ENCODE measurements around the gene MYF5.

MYF5 gene

DNA sequence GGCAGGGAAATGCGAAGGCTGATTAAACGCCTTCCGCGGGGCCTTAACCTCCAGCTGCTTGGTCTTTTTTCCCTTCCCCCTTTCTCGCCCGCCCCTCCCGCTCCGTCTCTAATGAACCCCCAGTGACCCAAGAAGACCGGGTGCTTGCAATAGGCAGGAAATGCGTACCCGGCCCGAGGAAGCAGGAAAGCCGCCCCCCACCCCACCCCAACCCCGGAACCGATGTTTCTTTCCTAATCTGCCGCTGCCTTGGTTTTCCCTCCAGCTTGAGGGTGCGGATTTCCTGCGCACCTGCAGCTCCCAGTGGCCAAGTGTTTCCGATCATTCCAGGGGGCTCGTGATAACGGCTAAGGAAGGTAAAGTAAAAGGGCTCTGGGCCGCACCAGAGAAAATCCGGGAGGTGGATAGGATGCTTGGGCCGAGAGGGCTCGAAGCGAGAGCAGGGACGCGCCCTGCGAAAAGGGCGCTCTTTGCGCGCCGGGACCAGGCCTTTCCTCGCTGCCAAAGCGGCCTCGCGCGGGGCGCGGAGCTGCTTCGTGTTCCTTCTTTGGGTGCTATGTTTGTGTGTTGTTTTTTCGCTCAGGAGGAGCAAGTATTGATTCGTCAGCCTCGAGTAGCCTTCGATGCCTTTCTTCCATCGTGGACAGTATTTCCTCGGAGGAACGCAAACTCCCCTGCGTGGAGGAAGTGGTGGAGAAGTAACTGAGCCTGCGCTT is 8.3 kb upstream of the MYF5 start:
- DNase-seq: no peak

DNA sequence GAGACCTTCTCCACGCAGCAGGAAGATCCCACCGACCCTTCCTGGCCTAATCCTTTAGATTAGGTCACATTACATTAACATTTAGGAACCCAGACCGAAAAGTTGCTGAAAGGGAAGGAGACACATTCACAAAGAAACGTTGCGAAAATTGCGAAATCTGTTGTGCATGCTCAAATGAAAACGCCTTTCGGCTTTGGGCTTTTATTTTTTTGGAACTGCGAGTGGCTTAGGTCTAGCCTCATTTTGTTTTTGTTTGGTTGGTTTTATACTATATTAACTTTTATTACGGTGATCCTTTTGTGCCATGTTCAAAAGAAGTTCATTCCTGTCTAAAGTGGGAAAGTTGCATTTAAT is 7.8 kb upstream of the MYF5 start:
- DNase-seq: no peak

DNA sequence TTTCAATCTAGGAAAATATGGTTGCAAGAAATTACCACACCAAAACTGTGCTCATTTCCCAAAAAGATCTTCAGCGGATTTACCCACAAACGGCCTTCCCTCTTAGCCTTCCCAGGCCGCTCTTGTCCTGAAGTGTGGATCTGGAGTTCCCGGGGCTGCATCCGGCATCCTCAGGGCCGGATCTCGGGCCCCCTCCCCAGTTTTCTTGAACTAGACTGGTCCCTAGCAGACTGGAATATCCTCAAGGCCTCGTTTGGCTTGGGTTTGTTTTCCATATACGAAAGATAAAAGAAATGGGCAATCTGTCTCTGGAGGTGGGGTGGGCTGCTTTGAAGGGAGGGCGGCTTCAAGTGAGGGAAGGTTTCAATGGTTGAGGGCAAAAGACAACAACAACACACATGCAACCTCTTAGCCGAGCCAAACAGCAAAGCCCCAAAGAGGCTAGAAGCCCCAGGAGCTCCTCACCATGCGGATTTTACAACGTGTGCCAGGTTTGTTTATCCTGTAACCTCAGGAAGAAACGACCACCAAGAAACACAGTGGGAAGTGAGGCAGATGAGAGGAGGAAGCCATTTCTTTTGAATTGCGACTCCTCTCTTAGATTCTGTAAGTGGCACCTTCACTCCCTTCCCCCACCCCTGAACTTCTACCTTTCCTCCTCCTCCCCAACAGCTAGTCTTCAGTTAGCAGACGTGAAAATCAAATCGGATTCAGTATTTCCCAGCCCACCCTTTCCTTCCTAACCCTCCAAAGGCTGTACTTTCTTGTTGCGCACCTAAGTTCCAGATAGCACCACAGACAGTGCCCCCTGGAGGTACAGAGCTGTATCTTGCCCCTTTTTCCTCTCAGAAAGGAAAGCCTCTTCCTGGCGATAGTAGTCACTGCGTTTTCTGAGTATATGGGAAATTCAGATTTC is 6.6 kb upstream of the MYF5 start:
- DNase-seq: peak; percentile 26

DNA sequence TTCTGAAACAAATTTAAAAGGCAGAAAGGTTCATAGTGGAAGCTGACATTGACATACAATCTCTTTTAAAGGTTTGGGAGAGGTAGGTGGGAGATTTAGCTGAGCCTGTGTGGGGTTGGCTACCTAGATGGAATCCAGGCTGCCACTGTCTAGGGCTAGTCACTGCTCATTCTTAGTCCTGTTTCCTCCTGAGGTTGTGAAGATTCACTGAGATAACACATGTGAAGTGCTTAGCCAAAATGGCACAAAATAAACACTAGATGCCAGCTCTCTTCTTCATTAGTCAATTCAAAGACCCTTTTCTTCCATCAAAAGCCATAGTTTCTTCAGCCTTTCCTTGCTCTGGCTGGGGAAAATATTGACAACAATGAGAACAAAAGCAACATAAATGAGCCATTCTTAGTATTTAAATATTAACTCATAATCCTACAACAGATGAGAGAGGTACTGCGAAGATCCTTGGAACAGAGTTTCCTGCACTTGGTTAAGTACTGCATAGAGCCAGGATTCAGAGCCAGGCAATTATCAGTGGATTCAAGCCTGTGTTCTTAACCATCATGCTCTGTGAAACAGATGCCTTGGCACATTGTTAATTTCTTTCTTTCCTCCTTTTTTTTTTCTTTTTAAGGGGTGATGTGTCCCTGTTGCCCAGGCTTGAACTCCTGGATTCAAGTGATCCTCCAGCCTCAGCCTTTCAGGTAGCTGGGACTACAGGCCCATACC is 5.8 kb upstream of the MYF5 start:
- no peak for DNase-seq

DNA sequence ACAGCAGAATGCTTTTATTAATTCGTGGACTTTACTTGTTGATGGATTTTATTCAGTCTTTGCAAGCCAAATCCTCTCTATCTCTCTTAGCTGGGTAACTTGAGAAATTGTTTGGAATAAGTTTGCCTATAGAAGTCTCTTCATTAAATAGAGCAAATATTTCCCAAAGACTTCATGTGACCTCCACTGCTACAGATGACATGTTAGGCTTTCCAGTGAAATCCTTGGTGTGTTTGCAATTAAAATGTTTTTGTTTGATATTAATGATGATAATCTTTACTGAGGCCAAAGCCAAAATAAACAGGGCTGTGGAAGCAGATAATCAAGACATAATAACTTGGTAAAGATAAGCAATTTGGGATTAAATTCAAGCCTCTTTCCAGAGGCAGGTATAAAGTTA is 4.8 kb upstream of the MYF5 start:
- DNase-seq: no peak

DNA sequence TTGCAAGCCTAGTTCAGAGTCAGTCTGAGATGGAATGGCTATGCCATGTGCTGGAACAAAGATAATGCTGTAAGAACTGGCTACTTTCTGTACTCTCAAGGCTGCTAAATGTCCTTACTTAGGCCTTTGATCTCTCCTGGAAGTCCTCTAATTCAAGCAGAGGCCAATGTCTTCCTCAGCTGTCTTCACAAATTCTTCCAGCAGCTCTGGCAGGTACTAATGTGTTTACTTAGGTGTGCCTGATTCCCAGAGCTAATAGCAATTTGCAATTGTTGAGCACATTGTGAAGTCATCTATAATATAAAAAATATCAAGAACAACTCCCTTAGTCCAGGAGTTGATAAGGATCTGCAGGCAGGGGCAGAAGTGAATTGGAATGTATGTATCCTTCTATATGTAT is 3.8 kb upstream of the MYF5 start:
- no peak for DNase-seq

DNA sequence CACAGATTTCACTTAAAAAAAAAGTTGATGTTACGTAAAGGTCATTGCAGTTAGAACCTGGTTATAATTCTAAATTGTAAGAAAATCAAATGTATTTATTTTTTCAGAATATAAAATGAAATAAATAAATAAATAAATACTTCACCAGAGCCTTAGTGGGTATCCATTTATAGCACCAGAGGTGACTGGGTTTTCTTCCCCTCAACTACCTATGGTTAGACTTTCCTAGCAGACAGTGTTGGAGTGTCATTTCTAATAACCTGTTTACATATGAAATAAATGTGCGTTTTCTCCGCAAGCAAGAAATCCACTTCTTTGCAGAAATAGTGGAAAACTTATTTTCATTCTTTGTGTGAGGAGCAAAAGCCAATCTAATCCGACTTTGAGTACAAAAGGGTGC is 3.3 kb upstream of the MYF5 start:
- DNase-seq: no peak

DNA sequence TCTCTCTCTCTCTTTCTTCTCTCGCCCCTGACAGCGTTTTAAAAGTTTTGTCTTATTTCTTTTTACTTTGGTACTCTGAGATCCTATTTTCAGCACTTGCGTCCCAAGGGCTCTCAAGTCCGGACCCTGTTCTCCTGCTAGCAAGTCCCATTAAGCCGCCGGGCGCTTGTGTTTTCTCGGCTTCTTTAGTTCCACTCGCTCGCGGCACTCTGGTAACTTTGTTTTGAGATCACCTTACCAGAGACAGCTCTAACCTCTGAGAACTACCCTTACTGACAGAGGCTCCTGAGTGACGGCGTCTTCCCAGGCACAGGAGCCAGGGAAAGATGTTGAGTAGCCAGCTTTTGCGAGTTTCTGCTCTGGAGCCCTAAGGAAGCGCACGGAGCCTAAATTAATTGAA is 2.7 kb upstream of the MYF5 start:
- no peak for DNase-seq

DNA sequence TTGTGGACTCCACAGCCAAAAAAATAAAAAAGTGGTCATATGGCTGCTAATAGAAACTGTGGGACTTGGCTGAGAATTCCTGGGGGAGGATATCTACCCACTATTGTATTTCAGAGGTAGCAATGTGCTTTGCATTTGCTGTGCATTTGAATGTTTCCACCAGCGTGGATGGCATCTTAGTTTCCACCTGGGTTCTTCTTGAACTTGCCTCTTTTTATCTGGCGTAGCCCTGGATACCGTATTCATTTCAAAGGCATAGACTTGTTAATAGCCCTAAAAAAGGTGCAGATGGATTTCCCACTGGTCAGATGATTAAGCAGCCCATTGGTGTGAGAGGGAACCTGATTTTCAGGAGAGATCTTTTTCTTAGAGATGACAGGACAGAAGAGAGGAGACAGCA is 1.9 kb upstream of the MYF5 start:
- no peak for DNase-seq

DNA sequence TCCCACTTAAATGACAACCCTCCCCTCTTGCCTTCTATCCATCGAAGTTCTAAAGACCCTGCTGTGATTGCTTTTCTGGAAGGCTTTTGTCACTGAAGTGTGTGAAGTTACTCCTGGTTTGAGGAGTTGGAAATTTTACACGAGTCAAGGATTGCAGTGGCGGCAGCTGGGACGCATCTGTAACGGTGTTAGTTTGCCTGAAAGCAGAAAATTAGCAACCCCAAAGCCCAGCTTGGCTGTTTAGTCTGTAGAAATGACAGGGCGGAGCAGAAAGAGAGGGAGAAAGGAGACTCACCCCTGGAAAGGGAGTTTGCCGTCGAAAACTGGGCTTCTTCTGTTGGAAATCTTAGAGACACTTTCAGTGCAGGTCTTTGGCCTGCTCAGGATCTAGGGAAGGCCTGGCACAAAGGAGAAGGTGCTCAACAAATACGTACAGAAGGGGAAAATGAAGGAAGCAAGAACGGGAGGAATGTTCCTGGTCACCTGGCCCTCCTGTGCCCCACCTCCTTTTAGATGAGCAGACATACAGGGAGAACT is 931 bp upstream of the MYF5 start:
- DNase-seq: no peak

DNA sequence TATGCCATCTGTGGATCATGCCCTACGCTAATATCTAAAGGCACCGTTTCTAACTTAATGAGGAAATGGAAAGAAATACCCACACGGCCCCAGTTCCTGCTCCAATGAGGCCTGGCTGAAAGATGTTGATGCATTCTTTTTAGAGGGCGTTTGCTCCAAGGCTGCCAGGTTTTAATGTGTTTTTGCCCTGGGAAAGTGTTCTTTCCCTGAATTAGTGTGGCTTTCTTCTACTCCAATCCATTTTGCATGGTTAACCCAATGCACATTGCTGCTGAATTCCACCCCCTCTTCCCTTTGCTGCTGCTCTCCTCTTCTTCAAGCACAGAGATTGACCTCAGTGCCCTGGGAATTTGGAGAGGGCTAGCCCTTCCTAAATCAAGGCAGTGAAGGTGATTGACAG is 1.1 kb downstream of the MYF5 start:
- DNase-seq: no peak

DNA sequence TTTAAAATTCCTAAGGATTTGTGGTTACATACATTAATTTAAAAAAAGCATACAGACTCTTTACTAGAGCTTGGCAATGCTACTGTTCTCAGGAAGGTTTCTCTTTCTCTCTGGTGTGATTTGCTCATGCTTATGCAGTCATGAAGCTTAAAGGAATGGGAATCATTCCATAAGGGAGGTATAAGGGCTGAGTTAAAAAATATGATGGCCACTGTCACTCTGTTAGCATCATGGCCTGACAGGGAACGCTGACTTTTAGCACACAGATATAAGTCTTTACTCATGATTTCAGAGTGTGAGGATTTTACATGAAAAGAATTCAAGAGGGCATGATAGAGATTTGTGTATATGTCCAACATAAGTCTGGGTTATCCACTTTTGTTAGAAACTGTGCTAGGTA is 3.8 kb downstream of the MYF5 start:
- DNase-seq: no peak

DNA sequence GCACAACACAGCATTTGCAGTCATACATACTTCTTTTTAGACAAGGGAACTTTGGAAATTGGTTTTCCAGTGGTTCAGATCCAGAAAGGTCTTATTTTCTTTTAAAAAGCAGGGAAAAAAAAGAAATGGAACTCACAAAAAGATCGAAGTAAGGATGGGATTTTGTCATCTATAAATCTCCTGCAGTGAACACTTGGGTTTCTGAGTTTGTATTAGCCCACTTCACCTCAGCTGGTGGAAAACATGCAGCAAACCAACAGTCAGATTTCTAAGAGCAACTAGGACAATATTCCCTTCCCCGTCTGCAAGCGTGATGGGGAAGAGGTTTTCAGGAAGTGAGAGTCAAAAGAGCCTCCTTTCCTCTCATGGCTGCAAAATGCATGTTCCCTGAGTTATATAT is 4.6 kb downstream of the MYF5 start:
- DNase-seq: no peak

DNA sequence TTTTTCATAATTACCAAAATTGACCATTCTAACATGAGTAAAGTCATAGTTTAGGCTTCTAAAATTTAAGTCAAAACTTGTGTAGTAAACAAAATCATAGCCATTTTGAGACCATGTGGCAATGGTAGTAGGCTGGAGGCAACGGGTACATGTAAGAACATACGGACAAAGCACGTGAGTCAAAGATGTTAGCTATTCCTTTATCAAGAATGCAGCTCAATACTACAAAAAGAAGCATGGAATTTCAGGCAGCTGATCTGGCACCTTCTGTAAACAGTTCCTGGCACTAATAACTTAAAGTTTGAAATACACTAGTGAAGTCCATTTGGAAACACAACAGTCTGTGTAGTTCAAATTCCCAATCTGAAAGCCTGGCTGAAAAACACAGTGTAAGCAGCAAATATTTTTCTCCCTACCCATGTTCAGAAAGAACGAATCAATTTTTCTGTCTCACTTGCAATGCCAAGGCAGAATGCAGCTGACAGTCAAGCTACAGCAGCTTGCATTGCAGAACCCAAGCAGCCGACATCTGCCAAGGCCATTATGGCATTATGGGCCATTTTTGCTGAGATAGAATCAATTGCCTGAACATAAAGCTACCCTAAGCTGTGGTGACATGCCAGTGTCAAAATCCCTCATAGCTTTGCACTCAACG is 29.3 kb downstream of the MYF5 start:
- DNase-seq: no peak

DNA sequence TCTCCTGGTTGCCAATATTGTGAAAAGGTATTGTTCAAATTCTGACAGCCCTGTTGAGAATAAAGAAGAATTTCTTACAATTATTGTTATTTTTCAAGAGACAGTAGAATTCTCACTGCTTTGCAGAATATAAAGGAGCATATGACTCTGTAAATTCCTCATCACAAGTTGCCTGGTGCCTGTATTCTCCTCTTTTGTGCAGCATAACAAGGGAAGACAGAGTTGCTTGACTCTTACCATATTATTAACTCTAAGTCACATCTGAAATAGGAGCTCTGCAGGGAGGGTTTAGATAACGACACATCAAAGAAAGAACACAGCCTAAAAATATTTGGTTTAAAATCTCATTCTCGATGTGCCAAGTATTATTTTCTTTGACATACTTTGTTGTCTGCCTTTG is 31.1 kb downstream of the MYF5 start:
- no peak for DNase-seq

DNA sequence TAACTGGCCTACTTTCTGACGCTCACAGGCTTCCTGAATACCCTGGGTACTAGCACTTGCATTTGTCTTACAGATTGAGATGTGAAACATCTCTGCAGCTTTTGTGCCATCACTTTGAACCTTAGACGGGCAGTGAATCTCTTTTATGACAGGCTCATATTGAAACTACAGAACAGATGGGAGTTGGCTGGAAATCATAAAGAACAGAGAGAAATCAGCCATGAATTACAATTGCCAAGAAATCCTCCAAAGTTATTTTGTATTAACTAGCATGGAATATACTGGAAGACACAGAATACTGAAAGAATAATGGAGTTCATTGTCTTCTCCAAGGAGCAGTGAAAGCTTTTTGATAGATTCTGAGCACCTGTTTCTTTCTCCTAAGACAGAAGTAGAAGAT is 32.7 kb downstream of the MYF5 start:
- DNase-seq: no peak

DNA sequence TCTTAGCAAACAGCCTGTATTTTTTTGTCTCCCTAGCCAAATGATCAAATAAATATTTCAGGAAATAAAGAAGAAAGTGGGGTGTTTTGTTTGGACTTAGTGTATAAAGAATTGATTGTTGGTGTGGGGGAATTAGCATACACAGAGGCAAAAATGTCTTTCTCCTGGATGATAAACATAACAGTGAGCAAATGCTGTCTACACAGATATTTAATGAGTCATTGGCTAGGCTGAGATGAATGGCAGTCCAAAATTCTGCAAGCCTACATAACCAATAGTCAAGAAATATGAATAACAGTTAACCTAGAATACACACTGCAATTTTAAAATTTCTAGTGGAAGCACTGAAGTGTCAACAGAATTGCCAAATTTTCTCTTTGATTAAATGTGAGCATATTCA is 35.8 kb downstream of the MYF5 start:
- DNase-seq: no peak

DNA sequence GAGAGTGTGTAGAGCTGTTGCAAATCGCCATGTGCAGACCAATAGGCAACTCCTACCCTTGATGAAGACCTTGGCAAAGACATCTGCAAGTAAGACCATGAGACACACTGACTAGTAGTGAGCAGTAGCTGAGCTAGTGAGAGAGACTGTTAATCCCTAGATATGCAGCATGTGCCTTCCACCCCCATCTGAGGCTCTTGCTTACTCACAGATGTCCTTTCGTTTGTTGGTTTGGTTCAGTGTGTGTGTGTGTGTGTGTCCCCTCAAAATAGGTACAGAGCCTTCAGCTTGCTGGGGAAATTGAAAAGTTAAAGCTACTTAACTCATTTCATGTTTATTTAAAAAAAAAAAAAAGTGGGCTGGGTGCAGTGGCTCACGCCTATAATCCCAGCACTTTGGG is 37.6 kb downstream of the MYF5 start:
- no peak for DNase-seq

DNA sequence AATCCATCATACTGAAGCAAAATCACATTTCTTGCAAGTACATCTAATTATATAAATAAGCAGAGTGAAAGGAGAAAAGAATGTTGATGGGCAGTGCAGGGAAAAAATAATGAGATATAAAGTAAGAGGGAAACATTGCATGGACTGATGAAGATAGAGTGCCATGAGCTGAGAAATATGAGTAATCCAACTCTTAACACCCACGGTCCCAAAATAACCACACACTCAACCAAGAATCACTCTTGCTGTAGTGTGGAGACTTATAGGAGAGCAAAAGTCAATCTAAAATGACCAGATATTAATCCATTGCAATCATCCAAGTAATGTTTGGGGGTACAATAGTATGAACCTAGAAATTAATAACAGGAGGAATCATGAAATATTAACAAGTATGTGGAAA is 40.2 kb downstream of the MYF5 start:
- no peak for DNase-seq

DNA sequence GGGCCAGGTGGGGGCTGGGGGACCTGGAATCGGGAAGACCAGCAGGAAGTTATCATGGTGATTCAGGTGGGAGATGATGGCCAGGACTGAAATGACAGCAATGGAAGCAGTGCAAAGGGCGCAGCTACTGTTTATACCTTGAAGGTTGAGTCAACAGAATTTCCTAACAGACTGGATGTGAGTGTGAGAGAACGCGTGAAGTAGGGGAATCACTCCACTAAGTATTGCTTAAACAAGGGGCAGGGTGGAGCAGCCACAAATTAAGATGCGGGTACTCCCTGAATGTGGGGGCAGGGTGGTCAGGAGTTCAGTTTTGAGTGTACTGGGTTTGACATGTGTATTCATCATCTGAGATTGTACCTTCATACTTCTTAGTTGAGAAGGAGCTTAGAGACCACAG is 45.1 kb downstream of the MYF5 start:
- DNase-seq: no peak

DNA sequence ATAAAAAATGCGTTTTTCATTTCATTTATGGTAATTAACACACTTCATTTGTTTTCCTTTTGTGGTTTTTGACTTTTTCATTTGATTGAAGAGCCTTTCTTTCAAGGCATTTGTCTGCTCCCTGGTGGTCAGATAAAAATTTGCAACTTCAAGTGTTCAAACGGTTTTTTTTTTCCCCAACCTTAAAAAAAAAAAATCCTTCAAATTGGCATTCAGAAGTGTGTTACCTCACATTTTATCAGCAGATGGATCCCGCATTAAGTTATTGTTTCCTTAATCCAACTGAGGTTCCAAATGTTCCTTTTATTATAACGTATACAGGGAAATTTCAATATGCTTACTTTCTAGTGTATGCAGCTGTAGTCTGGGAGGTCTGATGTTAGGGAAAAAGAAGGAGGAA is 47.2 kb downstream of the MYF5 start:
- peak; percentile 59 for DNase-seq

DNA sequence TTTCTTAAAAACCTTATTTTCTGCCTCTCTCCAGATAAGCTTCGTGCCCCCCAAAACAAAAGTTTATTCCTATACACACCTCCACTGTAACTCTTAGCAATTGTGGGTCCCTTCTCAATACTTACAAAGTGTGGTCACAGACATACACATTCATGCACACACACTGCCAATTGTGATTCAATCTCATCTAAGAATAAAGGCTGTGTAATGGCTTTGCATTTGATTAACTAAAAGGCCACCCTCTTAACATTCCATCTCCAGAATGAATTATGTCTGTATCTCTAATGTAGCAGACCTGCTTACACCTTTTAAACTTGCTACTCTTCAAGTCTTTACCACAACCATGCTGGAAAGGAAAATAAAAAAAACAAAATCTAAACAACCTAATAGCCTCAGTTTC is 49.5 kb downstream of the MYF5 start:
- no peak for DNase-seq

DNA sequence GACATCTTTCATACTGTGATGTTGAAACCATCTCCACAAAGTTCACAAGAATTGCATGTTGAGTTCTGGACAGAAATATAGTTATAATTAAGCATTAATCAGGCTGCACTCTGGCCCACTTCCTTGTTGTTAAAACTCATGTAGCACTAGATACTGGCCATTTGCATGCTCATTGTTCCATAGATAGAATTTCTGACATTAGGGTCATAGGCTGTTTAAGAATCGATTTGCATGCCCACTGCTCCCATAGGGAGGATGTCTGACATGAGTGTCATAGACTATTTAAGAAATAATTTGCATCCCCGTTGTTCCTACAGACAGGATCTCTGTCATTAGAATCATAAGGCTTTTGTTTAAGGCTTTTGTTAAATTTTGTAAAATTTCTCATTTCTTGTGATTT is 50.2 kb downstream of the MYF5 start:
- no peak for DNase-seq

Data from RPMI8226 (cell line).